Parathyroid adenoma (tissue), 2 donors: ENCODE results near the gene DENND1C.

ENCODE experiments used
- H2AFZ ChIP-seq: fragments of 300-600 bp; sonication (generic); one replicate; pipeline ENCODE4 v1.7.0; 2017; ENCODE audit warnings: antibody characterized with exemption, mild to moderate bottlenecking
- H3K27ac ChIP-seq: fragments of 300-600 bp; sonication (generic); one replicate; pipeline ENCODE4 v1.7.0; 2017
- H3K27me3 ChIP-seq: fragments of 300-600 bp; sonication (generic); one replicate; pipeline ENCODE4 v1.7.0; 2017; ENCODE audit warnings: low read length; ENCODE audit not compliant: control insufficient read depth, insufficient read depth
- H3K36me3 ChIP-seq: fragments of 300-600 bp; sonication (generic); one replicate; pipeline ENCODE4 v1.7.0; 2017; ENCODE audit warnings: low read length; ENCODE audit not compliant: control insufficient read depth, insufficient read depth
- H3K4me1 ChIP-seq: fragments of 300-600 bp; sonication (generic); one replicate; pipeline ENCODE4 v1.7.0; 2017; ENCODE audit warnings: control low read depth
- H3K4me2 ChIP-seq: fragments of 300-600 bp; sonication (generic); one replicate; pipeline ENCODE4 v1.7.0; 2017; ENCODE audit warnings: low read length
- H3K4me3 ChIP-seq: fragments of 300-600 bp; sonication (generic); one replicate; pipeline ENCODE4 v1.7.0; 2017; ENCODE audit warnings: low read depth, low read length
- H3K79me2 ChIP-seq: fragments of 300-600 bp; sonication (generic); one replicate; pipeline ENCODE4 v1.7.0; 2017; ENCODE audit warnings: control low read depth
- H3K9ac ChIP-seq: fragments of 300-600 bp; sonication (generic); one replicate; pipeline ENCODE4 v1.7.0; 2017; ENCODE audit warnings: mild to moderate bottlenecking
- H3K9me3 ChIP-seq: fragments of 300-600 bp; sonication (generic); one replicate; pipeline ENCODE4 v1.7.0; 2017; ENCODE audit warnings: low read length; ENCODE audit not compliant: control insufficient read depth
- CTCF ChIP-seq: fragments of 300-600 bp; sonication (generic); IDR thresholded peaks from one replicate; pipeline ENCODE4 v1.7.0; 2017; ENCODE audit warnings: antibody characterized with exemption, mild to moderate bottlenecking
- donor health status: primary hyperparathyroidism.

DENND1C gene

DNA sequence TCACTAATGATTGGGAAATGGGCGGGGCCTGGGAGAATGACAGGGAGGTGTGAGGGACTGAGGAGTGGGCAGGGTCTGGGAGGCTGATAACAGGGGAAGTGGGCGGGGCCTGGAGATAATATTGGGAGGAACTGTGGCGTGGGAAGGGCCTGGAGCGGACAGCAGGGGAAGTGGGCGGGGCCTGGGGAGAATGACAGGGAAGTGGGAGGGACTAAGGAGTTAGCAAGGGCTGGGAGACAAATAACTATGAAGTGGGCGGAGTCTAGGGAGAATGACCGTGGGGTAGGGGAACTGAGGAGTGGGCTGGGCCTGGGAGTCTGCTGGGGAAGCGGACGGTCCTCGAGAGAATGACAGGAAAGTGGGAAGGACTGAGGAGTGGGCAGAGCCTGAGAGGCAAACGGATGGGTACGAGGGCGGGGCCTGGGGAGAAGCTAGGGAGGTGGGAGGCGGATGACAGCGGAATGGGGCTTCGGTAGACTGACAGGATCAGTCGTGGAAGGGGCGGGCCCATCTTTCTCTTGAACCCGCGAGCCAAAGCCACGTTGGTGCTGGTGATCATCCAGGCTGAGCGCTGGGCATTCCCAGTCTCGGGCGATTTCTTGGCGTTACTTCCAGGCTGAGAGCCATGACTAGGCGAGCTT, 34.6 kb upstream of the DENND1C start:
- Histone ChIP-seq H3K27ac (peak overlapping the region; percentile 20), H3K4me2 (peak overlapping the region; percentile 77), H3K9me3 (no peaks in the 10 kb centered on the region), H3K4me3 (peak overlapping the region; percentile 60), H3K9ac (no peak overlapping the region), H3K79me2 (no peaks in the 10 kb centered on the region), H2AFZ (peak overlapping the region; percentile 89), H3K36me3 (no peaks in the 10 kb centered on the region), H3K4me1 (no peaks in the 10 kb centered on the region), H3K27me3 (no peaks in the 10 kb centered on the region)
- no peak for TF ChIP-seq CTCF

- Histone ChIP-seq H3K79me2 (no peaks in the 10 kb centered on the region), H3K27ac (no peak overlapping the region), H3K4me3 (no peak overlapping the region), H3K27me3 (no peaks in the 10 kb centered on the region), H3K36me3 (no peaks in the 10 kb centered on the region), H3K4me1 (no peaks in the 10 kb centered on the region), H3K9ac (no peak overlapping the region), H3K9me3 (no peaks in the 10 kb centered on the region), H2AFZ (no peak overlapping the region), H3K4me2 (no peak overlapping the region)
- TF ChIP-seq CTCF, result no peak
Observed at GRCh38 chr19:6514926-6515544, 33.4 kb upstream of the DENND1C start.

DNA sequence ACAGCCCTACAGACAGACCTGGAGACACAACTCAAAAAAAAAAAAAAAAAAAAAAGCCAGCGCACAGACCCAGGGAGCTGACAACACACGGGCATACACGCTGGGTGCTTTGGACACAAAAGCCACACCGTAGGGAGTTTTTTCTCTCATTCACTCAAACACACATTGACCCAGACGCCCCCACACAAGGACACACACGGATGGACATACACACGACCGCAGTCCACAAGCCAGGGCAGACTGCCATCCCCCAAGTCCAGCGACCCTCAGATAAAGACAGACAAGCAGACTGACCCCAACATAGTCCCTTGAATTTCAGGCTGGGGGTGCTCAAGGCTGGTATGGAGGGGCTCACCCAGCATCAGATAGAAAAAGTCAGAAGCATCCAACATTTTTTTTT, 32.5 kb upstream of the DENND1C start:
- Histone ChIP-seq H3K36me3 (no peaks in the 10 kb centered on the region), H3K27ac (no peak overlapping the region), H2AFZ (no peak overlapping the region), H3K27me3 (no peaks in the 10 kb centered on the region), H3K79me2 (no peaks in the 10 kb centered on the region), H3K4me3 (no peak overlapping the region), H3K4me1 (no peaks in the 10 kb centered on the region), H3K9me3 (no peaks in the 10 kb centered on the region), H3K4me2 (no peak overlapping the region), H3K9ac (no peak overlapping the region)
- no peak for TF ChIP-seq CTCF

DNA sequence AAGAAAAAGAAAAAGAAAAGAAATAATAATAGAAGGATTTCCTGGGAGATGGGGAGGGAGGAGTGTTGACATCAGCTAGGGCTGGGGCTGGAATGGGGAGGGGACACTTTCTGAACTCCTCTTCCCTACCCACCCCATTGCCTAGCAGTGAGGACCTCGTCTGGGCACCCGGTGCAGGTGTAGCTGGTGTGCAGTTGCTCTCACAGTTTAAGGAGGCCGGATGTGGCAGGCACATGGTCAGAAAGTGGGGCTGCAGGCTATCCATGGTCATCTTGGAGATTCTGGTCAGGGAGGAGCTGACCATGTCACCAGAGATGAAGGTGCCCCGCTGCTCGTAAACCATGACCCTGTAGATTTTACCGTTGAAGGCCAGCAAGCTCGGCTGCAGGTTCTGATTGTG, 29.0 kb upstream of the DENND1C start:
- no peak overlapping the region for H3K4me2 ChIP-seq
- no peaks in the 10 kb centered on the region for H3K36me3 ChIP-seq
- H3K9me3 ChIP-seq, result no peaks in the 10 kb centered on the region
- H3K9ac ChIP-seq, result no peak overlapping the region
- no peak overlapping the region for H2AFZ ChIP-seq
- no peak for TF ChIP-seq CTCF
- H3K4me1 ChIP-seq, result no peaks in the 10 kb centered on the region
- no peak overlapping the region for H3K4me3 ChIP-seq
- H3K27ac ChIP-seq, result no peak overlapping the region
- H3K79me2 ChIP-seq, result no peaks in the 10 kb centered on the region
- no peaks in the 10 kb centered on the region for H3K27me3 ChIP-seq
